Activated CD8-positive, alpha-beta T cell treated with anti-CD3 and anti-CD28 coated beads, Interleukin-2, amount 10 ng/mL, durations not matched to agents 7 days and 5 days (primary cell): ENCODE measurements around the gene PMF1. TPM values are rescaled to one million over a fixed set of nuclear protein-coding genes. Genes with fewer than 3 reads are reported as not detected.
A peak's percentile ranks its signal among the peaks of the same experiment; 100 is the strongest.

Experiments used
- ATAC-seq: fragments of 150-1000 bp; cut with Tn5 transposase; one replicate; pipeline ENCODE4 v1.10.0; 2021; ENCODE audit warnings: moderate library complexity
- CTCF ChIA-PET: fragments of 350-600 bp; sonication (Branson Sonifier 250); formaldehyde crosslinking; loops from one replicate; lab custom pipeline; 2021; ENCODE audit warnings: antibody characterized with exemption; lab: Charles Lee
- POLR2A ChIA-PET: fragments of 350-600 bp; sonication (Branson Sonifier 250); formaldehyde crosslinking; loops from one replicate; lab custom pipeline; 2021; ENCODE audit warnings: antibody characterized with exemption; lab: Charles Lee
- DNase-seq: peaks from one replicate; pipeline ENCODE4 v3.0.0-alpha.2; 2020
- H3K27ac Mint-ChIP-seq: one replicate; pipeline ENCODE4 v1.8.0; 2021; ENCODE audit warnings: mild to moderate bottlenecking, mixed read lengths
- H3K27me3 Mint-ChIP-seq: one replicate; pipeline ENCODE4 v1.8.0; 2021; ENCODE audit warnings: low read depth, mixed read lengths
- H3K36me3 Mint-ChIP-seq: one replicate; pipeline ENCODE4 v1.8.0; 2021; ENCODE audit warnings: low read depth, mixed read lengths
- H3K4me1 Mint-ChIP-seq: one replicate; pipeline ENCODE4 v1.8.0; 2021; ENCODE audit warnings: low read depth, mixed read lengths
- H3K4me3 Mint-ChIP-seq: one replicate; pipeline ENCODE4 v1.8.0; 2021; ENCODE audit warnings: mild to moderate bottlenecking, mixed read lengths
- H3K9me3 Mint-ChIP-seq: one replicate; pipeline ENCODE4 v1.8.0; 2022; ENCODE audit warnings: mixed read lengths; ENCODE audit not compliant: insufficient read depth
- total RNA-seq, 2 experiments: library from RNA; stranded (reverse); gene quantifications; one replicate each; pipeline ENCODE4 v1.2.3, GENCODE V29; 2021

The PMF1 gene
- total RNA-seq, 2 experiments from 2014 or later: 72.3 to 77.3 TPM

DNA sequence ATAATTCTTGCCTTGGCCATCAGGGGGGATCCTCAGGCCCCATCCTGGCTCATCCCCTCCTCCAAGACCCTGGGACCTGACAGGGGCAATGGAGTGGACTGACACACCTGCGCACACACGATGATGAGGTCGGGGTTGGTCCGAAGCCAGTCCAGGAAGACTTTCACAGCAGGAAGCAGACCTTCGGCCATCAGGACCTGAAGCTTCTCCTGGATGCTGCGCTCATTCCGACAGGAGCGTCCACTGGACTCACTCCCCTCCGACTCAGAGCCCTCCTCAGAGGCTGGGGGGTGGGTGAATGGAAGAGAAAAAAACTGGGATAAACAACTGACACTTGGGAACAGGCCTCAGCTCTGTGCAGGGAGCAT, 50.5 kb downstream of the PMF1 start:
- ATAC-seq (no peak), DNase-seq (no peak)
- Mint-ChIP-seq H3K27me3 (no peaks in the 10 kb centered on the region), H3K4me3 (no peak overlapping the region), H3K9me3 (no peaks in the 10 kb centered on the region), H3K36me3 (peaks cover 77% of the 10 kb centered on the region), H3K27ac (no peak overlapping the region), H3K4me1 (peaks cover 1% of the 10 kb centered on the region)
- POLR2A ChIA-PET: no interaction called here
- CTCF ChIA-PET: interaction anchor here (1.4 kb wide), 1 partner anchor 55 kb away, joined by 3 read pairs; no protein-coding TSS in a partner anchor

- H3K27ac Mint-ChIP-seq: no peak overlapping the region
- ChIA-PET POLR2A (no interaction called here), CTCF (interaction anchor here (2.0 kb wide), 1 partner anchor 54 kb away, joined by 6 read pairs; no protein-coding TSS in a partner anchor)
- no peak overlapping the region for H3K4me3 Mint-ChIP-seq
- peaks cover 61% of the 10 kb centered on the region for H3K36me3 Mint-ChIP-seq
- no peaks in the 10 kb centered on the region for H3K4me1 Mint-ChIP-seq
- no peaks in the 10 kb centered on the region for H3K27me3 Mint-ChIP-seq
- ATAC-seq (no peak), DNase-seq (no peak)
- H3K9me3 Mint-ChIP-seq: no peaks in the 10 kb centered on the region
These were observed 53.2 kb downstream of the PMF1 start for GRCh38 chr1:156266051-156266450.

- ATAC-seq (no peak), DNase-seq (no peak)
- Mint-ChIP-seq H3K9me3 (no peaks in the 10 kb centered on the region), H3K4me1 (no peaks in the 10 kb centered on the region), H3K27me3 (no peaks in the 10 kb centered on the region), H3K36me3 (peaks cover 65% of the 10 kb centered on the region), H3K4me3 (no peak overlapping the region), H3K27ac (no peak overlapping the region)
- POLR2A ChIA-PET: interaction anchor here (0.6 kb wide), 1 partner anchor 291 kb away, joined by 3 read pairs; no protein-coding TSS in a partner anchor
- CTCF ChIA-PET: no interaction called here
These were observed 55.5 kb downstream of the PMF1 start for GRCh38 chr1:156268336-156268735.

- H3K27me3 Mint-ChIP-seq: no peaks in the 10 kb centered on the region
- H3K27ac Mint-ChIP-seq: no peak overlapping the region
- DNase-seq: no peak
- no peaks in the 10 kb centered on the region for H3K4me1 Mint-ChIP-seq
- H3K4me3 Mint-ChIP-seq: no peak overlapping the region
- no peaks in the 10 kb centered on the region for H3K9me3 Mint-ChIP-seq
- CTCF ChIA-PET: interaction anchor here (3.0 kb wide), 1 partner anchor 10 kb away, joined by 12 read pairs; no protein-coding TSS in a partner anchor
- POLR2A ChIA-PET: interaction anchor here (1.6 to 2.7 kb wide), 2 partner anchors 10 to 12 kb away, joined by 4 to 12 read pairs; partner anchors contain the start of gene SMG5
- peaks cover 68% of the 10 kb centered on the region for H3K36me3 Mint-ChIP-seq
- no peak for ATAC-seq
These were observed 57.5 kb downstream of the PMF1 start for GRCh38 chr1:156270314-156270713.

- peaks cover 20% of the 10 kb centered on the region for H3K4me1 Mint-ChIP-seq
- peaks cover 65% of the 10 kb centered on the region for H3K36me3 Mint-ChIP-seq
- no peaks in the 10 kb centered on the region for H3K27me3 Mint-ChIP-seq
- H3K4me3 Mint-ChIP-seq: no peak overlapping the region
- ChIA-PET CTCF (interaction anchor here (1.1 to 1.6 kb wide), 2 partner anchors 135 to 180 kb away, joined by 4 read pairs; no protein-coding TSS in a partner anchor), POLR2A (interaction anchor here (1.4 kb wide), 1 partner anchor 31 kb away, joined by 3 read pairs; no protein-coding TSS in a partner anchor)
- no peaks in the 10 kb centered on the region for H3K9me3 Mint-ChIP-seq
- DNase-seq: no peak
- H3K27ac Mint-ChIP-seq: peak overlapping the region; percentile 37
- ATAC-seq: no peak
These were observed 63.7 kb downstream of the PMF1 start for GRCh38 chr1:156276532-156276931.

DNA sequence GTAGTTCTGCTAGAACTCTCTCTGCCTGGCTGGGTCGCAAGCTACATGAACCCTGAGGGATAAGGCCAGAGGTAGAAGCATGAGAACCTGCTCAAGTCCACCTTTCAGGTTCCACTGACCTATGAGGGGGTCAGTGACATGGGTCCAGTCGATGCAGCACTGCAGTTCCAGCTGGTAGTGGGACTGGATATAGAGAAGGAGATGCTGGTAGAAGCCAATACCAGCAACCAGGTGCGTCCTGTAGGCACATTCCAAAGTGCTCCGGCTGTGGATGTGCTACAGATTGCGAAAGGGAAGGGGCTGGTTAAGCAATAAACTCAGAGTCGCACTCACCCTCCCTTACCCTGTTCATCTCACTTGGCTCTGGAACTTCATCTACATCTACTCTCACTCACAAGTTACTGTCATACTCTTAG, 64.2 kb downstream of the PMF1 start:
- Mint-ChIP-seq H3K36me3 (peaks cover 63% of the 10 kb centered on the region), H3K27me3 (no peaks in the 10 kb centered on the region), H3K4me3 (no peak overlapping the region), H3K27ac (peak overlapping the region; percentile 21), H3K4me1 (peaks cover 21% of the 10 kb centered on the region), H3K9me3 (no peaks in the 10 kb centered on the region)
- DNase-seq (no peak), ATAC-seq (no peak)
- ChIA-PET CTCF (interaction anchor here (1.1 to 1.6 kb wide), 2 partner anchors 136 to 180 kb away, joined by 4 read pairs; no protein-coding TSS in a partner anchor), POLR2A (no interaction called here)

DNA sequence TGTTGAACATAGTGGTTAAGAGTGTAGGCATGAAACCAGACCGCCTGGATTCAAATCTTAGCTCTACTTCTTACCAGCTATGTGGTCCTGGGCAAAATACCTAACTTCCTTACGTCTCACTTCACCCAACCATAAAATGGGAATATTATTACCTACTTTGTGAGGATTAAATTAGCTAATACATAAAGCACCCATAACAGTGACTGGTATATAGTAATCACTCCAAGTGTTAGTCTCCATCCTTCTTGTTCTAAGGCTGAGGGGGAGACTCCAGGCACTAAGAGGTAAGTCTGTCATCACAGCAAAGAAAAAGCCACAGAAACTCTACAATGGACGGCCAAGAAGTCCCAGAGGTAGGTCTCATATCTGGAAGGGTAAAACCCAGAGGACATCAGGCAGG, 67.0 kb downstream of the PMF1 start:
- POLR2A ChIA-PET: interaction anchor here (1.0 to 1.3 kb wide), 2 partner anchors 9 to 20 kb away, joined by 3 to 4 read pairs; no protein-coding TSS in a partner anchor
- H3K4me1 Mint-ChIP-seq: peaks cover 37% of the 10 kb centered on the region
- H3K9me3 Mint-ChIP-seq: no peaks in the 10 kb centered on the region
- CTCF ChIA-PET: interaction anchor here (0.6 to 4.5 kb wide), 12 partner anchors 8 to 424 kb away, joined by 3 to 29 read pairs (median 4); no protein-coding TSS in a partner anchor
- DNase-seq (no peak), ATAC-seq (no peak)
- H3K36me3 Mint-ChIP-seq: peaks cover 39% of the 10 kb centered on the region
- H3K4me3 Mint-ChIP-seq: no peak overlapping the region
- H3K27ac Mint-ChIP-seq: no peak overlapping the region
- no peaks in the 10 kb centered on the region for H3K27me3 Mint-ChIP-seq

DNA sequence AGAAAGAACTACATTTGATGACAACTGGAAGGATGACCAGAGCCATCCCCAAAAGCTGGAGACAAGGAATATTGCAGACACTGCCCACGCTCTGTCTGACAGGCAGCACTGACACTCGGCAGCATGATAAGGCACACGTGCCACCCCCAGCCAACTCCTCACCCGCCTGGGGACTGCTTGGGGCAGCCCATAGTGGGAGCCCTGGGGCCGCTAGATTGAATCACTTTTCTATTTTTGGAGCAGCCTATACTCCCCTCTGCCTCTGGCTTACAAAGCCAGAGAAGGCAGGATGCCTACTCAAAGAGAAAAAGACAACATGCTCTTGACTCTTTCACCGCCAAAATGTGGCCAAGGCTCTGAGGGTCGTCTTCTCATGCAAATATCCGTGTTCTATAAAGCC, 68.5 kb downstream of the PMF1 start:
- peaks cover 34% of the 10 kb centered on the region for H3K36me3 Mint-ChIP-seq
- peak; percentile 38 for ATAC-seq

GRCh38 chr1:156281693-156282478, 69.1 kb downstream of the PMF1 start:
- peak overlapping the region; percentile 90 for H3K4me3 Mint-ChIP-seq
- H3K27me3 Mint-ChIP-seq: no peaks in the 10 kb centered on the region
- POLR2A ChIA-PET: interaction anchor here (0.8 to 3.5 kb wide), 27 partner anchors 8 to 219 kb away, joined by 3 to 25 read pairs (median 5); partner anchors contain the start of genes CCT3, GLMP, MEF2D and PMF1
- H3K36me3 Mint-ChIP-seq: peaks cover 33% of the 10 kb centered on the region
- DNase-seq: peak; percentile 32
- no peaks in the 10 kb centered on the region for H3K9me3 Mint-ChIP-seq
- H3K4me1 Mint-ChIP-seq: peaks cover 40% of the 10 kb centered on the region
- ATAC-seq: no peak
- peak overlapping the region; percentile 87 for H3K27ac Mint-ChIP-seq
- CTCF ChIA-PET: interaction anchor here (0.8 to 4.5 kb wide), 19 partner anchors 10 to 216 kb away, joined by 3 to 29 read pairs (median 5); partner anchors contain the start of genes PMF1 and SLC25A44

More for the DNA sequence above, 68.5 kb downstream of the PMF1 start:
- H3K4me3 Mint-ChIP-seq: peak overlapping the region; percentile 90
- peaks cover 38% of the 10 kb centered on the region for H3K4me1 Mint-ChIP-seq
- peak overlapping the region; percentile 87 for H3K27ac Mint-ChIP-seq
- ChIA-PET CTCF (interaction anchor here (0.8 to 4.5 kb wide), 15 partner anchors 9 to 229 kb away, joined by 3 to 29 read pairs (median 8); partner anchors contain the start of genes PMF1 and SLC25A44), POLR2A (interaction anchor here (1.0 to 3.5 kb wide), 12 partner anchors 10 to 220 kb away, joined by 3 to 25 read pairs (median 6); partner anchors contain the start of genes CCT3, GLMP, MEF2D and PMF1)
- peak; percentile 63 for DNase-seq
- no peaks in the 10 kb centered on the region for H3K27me3 Mint-ChIP-seq
- H3K9me3 Mint-ChIP-seq: no peaks in the 10 kb centered on the region

GRCh38 chr1:156282479-156283222, 69.8 kb downstream of the PMF1 start, which contains the start of gene SMG5:
TSS of gene SMG5 (minus strand) at chr1:156282825. CDS start at chr1:156282680, 145 bp downstream.
- peak; percentile 98 for DNase-seq
- Mint-ChIP-seq H3K9me3 (no peaks in the 10 kb centered on the region), H3K4me3 (peak within 1 kb of the TSS; percentile 90), H3K4me1 (peaks cover 40% of the 10 kb centered on the region), H3K27me3 (no peaks in the 10 kb centered on the region), H3K27ac (peak within 1 kb of the TSS; percentile 87), H3K36me3 (peaks cover 29% of the 10 kb centered on the region)
- ATAC-seq: peak; percentile 94
- POLR2A ChIA-PET: interaction anchor here (0.8 to 3.5 kb wide), 27 partner anchors 9 to 219 kb away, joined by 3 to 25 read pairs (median 5); partner anchors contain the start of genes CCT3, GLMP, MEF2D and PMF1
- CTCF ChIA-PET: interaction anchor here (0.7 to 4.5 kb wide), 23 partner anchors 12 to 423 kb away, joined by 3 to 29 read pairs (median 4); partner anchors contain the start of genes PMF1 and SLC25A44
